Neural crest cell (in vitro differentiated cells): ENCODE results near the gene STRA6. TPM values are rescaled to one million over a fixed set of nuclear protein-coding genes. Genes with fewer than 3 reads are reported as not detected.
A peak's percentile ranks its signal among the peaks of the same experiment; 100 is the strongest.

Experiments
- DNase-seq: peaks from one replicate; pipeline ENCODE4 v3.0.0; 2021; ENCODE audit warnings: low read depth, mixed read lengths, low spot score
- H3K27ac Mint-ChIP-seq: one replicate; pipeline ENCODE4 v1.8.0; 2021; ENCODE audit warnings: mild to moderate bottlenecking, mixed read lengths; ENCODE audit not compliant: unreplicated experiment
- H3K27me3 Mint-ChIP-seq: 2 replicates; pipeline ENCODE4 v1.8.0; 2021; ENCODE audit warnings: low read depth, mild to moderate bottlenecking, mixed read lengths
- H3K36me3 Mint-ChIP-seq: 2 replicates; pipeline ENCODE4 v1.8.0; 2021; ENCODE audit warnings: low read depth, mild to moderate bottlenecking, mixed read lengths
- H3K4me1 Mint-ChIP-seq: 2 replicates; pipeline ENCODE4 v1.8.0; 2021; ENCODE audit warnings: mixed read lengths
- H3K4me3 Mint-ChIP-seq: one replicate; pipeline ENCODE4 v1.8.0; 2021; ENCODE audit warnings: mild to moderate bottlenecking, mixed read lengths
- H3K9me3 Mint-ChIP-seq: 2 replicates; pipeline ENCODE4 v1.8.0; 2021; ENCODE audit warnings: mixed read lengths
- total RNA-seq: library from RNA; stranded (reverse); gene quantifications from 2 replicates; pipeline ENCODE4 v1.2.1, GENCODE V29; 2021
- TF ChIP-seq, protein P1 (sequence below): fragments of 200-600 bp; sonication (generic); conservative IDR thresholded peaks from 2 replicates; pipeline ENCODE4 v1.5.0; 2021; ENCODE audit warnings: antibody characterized with exemption, mild to moderate bottlenecking

The STRA6 gene
- total RNA-seq, 1 donor from 2014 or later: 138 TPM

GRCh38 chr15:74137537-74137894 lies 65.1 kb downstream of the STRA6 start:
- H3K27ac Mint-ChIP-seq: no peak overlapping the region
- H3K4me1 Mint-ChIP-seq: peaks cover 37% of the 10 kb centered on the region
- peaks cover 56% of the 10 kb centered on the region for H3K27me3 Mint-ChIP-seq
- no peaks in the 10 kb centered on the region for H3K36me3 Mint-ChIP-seq
- TF ChIP-seq, protein P1, sequence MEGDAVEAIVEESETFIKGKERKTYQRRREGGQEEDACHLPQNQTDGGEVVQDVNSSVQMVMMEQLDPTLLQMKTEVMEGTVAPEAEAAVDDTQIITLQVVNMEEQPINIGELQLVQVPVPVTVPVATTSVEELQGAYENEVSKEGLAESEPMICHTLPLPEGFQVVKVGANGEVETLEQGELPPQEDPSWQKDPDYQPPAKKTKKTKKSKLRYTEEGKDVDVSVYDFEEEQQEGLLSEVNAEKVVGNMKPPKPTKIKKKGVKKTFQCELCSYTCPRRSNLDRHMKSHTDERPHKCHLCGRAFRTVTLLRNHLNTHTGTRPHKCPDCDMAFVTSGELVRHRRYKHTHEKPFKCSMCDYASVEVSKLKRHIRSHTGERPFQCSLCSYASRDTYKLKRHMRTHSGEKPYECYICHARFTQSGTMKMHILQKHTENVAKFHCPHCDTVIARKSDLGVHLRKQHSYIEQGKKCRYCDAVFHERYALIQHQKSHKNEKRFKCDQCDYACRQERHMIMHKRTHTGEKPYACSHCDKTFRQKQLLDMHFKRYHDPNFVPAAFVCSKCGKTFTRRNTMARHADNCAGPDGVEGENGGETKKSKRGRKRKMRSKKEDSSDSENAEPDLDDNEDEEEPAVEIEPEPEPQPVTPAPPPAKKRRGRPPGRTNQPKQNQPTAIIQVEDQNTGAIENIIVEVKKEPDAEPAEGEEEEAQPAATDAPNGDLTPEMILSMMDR: no peak
- H3K4me3 Mint-ChIP-seq: peak overlapping the region; percentile 42
- no peaks in the 10 kb centered on the region for H3K9me3 Mint-ChIP-seq
- DNase-seq: no peak

DNA sequence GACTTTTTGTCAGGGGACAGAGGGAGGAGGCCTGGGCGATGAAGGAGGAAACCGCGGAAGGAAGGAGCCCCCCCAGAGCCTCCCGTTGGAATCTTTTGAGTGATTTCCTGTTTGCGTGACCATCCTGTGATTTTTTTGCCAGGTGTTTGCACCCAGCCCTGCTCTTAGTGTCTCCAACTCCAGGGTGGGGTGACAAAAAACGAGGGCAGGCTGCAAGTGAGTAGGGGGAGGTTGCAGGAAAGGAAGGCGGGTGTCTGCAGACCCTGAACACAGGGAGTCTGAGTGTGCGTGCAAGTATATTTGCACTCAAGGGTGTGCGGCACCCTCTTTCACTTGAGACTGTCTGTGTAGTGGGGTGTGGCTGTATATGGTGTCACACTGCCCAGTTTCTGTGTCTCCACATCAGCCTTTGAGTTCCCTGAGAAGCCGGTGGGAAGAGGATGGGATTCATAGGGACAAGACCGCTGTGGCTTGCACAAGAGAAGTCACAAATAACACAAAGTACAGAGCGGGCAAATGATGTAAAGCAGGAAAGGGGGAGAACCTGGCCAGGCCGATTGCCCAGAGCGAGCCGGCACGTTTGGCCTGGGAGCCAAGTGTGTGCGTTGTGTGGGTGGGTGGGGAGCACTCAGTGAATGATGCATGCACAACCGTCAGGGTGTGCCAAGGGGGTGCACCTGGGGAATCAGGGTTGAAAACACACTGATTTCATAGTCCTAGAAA lies 65.6 kb downstream of the STRA6 start:
- H3K4me3 Mint-ChIP-seq: peak overlapping the region; percentile 87
- no peaks in the 10 kb centered on the region for H3K9me3 Mint-ChIP-seq
- TF ChIP-seq, protein P1: no peak
- peaks cover 41% of the 10 kb centered on the region for H3K4me1 Mint-ChIP-seq
- peaks cover 2% of the 10 kb centered on the region for H3K36me3 Mint-ChIP-seq
- no peak overlapping the region for H3K27ac Mint-ChIP-seq
- H3K27me3 Mint-ChIP-seq: peaks cover 62% of the 10 kb centered on the region
- DNase-seq: no peak

DNA sequence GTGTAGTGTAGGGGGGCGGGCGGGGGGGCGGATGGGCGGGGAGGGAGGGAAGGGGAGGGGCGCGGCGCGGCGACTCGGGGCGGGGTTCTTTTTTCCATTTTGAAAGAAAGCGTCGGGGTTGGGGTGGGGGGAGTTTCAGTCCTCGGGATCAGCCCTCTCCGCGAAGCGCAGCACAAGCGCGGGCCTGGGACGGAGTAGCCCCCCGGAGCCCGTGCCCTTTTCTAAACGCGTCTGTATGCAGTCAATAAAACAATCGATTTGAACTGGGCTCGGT lies 66.1 kb downstream of the STRA6 start:
- Mint-ChIP-seq H3K9me3 (no peaks in the 10 kb centered on the region), H3K4me1 (peaks cover 44% of the 10 kb centered on the region), H3K27ac (no peak overlapping the region), H3K4me3 (peak overlapping the region; percentile 87), H3K27me3 (peaks cover 67% of the 10 kb centered on the region), H3K36me3 (peaks cover 5% of the 10 kb centered on the region)
- DNase-seq: no peak
- TF ChIP-seq, protein P1: no peak

GRCh38 chr15:74135041-74135565 lies 67.5 kb downstream of the STRA6 start:
- H3K4me3 Mint-ChIP-seq: peak overlapping the region; percentile 81
- H3K4me1 Mint-ChIP-seq: peaks cover 53% of the 10 kb centered on the region
- peaks cover 80% of the 10 kb centered on the region for H3K27me3 Mint-ChIP-seq
- H3K36me3 Mint-ChIP-seq: peaks cover 5% of the 10 kb centered on the region
- H3K27ac Mint-ChIP-seq: no peak overlapping the region
- DNase-seq: no peak
- no peaks in the 10 kb centered on the region for H3K9me3 Mint-ChIP-seq
- TF ChIP-seq, protein P1: no peak

DNA sequence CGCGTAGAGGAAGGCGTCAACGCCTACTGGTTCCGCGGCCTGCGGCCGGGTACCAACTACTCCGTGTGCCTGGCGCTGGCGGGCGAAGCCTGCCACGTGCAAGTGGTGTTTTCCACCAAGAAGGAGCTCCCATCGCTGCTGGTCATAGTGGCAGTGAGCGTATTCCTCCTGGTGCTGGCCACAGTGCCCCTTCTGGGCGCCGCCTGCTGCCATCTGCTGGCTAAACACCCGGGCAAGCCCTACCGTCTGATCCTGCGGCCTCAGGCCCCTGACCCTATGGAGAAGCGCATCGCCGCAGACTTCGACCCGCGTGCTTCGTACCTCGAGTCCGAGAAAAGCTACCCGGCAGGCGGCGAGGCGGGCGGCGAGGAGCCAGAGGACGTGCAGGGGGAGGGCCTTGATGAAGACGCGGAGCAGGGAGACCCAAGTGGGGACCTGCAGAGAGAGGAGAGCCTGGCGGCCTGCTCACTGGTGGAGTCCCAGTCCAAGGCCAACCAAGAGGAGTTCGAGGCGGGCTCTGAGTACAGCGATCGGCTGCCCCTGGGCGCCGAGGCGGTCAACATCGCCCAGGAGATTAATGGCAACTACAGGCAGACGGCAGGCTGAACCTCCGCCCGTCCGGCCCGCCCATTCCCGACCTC lies 68.1 kb downstream of the STRA6 start:
- no peak overlapping the region for H3K27ac Mint-ChIP-seq
- DNase-seq: peak; percentile 62
- H3K4me1 Mint-ChIP-seq: peaks cover 56% of the 10 kb centered on the region
- peaks cover 5% of the 10 kb centered on the region for H3K36me3 Mint-ChIP-seq
- H3K27me3 Mint-ChIP-seq: peaks cover 86% of the 10 kb centered on the region
- no peaks in the 10 kb centered on the region for H3K9me3 Mint-ChIP-seq
- TF ChIP-seq, protein P1: peak; percentile 55
- H3K4me3 Mint-ChIP-seq: peak overlapping the region; percentile 81
